ENCODE data around the gene STK10.

The STK10 gene

DNA sequence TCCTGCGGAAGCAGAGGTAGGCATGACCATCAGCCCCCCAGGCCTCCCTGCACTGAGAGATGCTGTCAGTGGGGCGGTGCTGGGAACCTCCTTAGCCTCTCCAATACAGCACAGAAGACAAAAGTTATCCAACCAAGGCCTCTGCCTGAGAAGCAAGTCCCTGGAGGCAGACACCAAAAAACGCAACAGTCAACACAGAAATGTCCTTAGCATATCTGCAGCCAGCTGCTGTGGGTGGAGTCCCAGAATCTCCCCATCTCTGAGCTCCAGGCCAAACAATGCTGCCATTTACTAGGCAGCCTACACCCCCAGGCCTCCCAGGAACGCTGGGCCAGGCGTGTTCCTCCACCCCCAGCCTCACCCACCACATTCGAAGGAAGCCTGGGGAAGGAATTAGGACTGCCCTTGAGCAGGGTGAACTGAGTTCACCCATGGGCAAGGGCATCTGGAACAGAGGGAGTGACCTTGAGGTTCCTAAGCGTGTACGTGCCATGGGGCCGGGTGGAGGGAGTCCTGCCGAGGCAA is 43.7 kb downstream of the STK10 start:
- DNase-seq (ENCODE audit: low read depth in 3 of 3), result no peak

DNA sequence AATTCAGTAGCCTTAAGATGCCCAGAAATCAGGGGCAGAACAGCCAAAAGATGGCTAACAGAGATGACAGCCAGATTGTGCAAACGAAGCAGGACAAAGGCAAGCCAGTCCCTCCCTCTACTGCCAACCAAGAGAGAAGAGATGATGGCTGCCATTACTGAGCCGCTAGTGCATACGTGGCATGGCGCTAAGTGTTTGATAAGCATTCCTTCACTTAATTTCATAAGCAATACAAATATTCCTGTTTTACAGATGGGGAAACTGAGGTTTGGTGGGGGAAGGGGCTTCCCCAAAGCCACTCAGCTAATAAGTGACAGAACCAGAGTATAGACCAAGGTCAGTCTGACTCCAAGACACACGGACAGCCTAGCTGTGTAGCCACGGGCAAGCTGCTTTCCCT is 44.1 kb downstream of the STK10 start:
- no peak for DNase-seq (ENCODE audit: low read depth in 3 of 3)

DNA sequence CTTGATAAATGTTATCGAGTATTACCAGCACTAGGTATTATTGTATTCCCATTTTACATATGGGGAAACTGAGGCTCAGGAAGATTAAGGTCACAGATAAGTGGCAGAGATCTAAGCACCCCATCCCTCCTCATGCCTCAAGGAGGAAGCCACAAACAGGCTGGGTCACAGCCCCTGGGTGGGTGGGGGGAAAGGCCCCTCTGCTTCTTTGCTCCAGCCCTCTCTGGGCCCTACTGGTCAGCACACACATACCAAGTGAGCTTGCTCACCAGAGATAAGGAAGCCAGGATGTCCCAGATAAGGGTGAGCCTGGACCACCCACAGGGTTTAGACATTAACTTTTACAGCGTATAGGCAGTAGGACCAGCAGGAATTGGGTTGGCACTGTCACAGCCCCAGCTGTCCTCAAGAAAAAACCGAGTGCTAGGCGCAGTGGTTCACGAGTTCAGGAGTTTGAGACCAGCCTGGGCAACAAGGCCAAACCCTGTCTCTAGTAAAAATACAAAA is 45.3 kb downstream of the STK10 start:
- DNase-seq (ENCODE audit: low read depth in 3 of 3), result no peak

DNA sequence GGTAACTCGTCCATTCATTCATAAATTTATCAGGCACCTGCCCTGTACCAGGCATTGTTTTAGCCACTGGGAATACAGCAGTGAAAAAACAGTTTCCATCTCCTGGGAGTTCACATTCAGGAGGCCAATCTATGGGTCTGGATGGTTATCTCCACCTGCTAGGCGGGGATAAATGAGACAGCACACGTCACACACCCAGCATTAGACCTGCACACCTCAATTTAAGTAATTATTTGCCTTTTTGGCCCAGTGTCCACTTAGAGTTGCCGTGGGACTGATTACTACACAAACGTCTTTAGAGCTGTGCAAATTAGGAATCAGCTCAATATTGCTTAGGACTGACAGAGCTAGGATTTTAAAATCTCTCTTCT is 46.1 kb downstream of the STK10 start:
- no peak for DNase-seq (ENCODE audit: low read depth in 3 of 3)

DNA sequence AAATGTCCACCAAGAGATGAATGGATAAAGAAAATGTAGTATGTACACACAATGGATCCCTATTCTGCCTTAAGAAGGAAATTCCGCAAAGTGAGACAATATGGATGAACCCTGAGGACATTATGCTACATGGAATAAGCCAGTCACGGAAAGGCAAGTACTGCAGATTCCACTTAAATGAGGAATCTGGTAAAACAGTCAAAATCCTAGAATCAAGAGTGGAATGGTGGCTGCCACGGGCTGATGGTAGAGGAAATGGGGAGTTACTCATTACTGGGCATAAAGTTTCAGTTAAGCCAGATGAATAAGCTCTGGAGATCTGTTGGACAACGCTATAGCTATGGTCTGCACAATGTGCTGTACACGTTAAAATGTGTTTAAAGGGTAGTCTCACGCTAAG is 47.2 kb downstream of the STK10 start:
- no peak for DNase-seq (ENCODE audit: low read depth in 3 of 3)

DNA sequence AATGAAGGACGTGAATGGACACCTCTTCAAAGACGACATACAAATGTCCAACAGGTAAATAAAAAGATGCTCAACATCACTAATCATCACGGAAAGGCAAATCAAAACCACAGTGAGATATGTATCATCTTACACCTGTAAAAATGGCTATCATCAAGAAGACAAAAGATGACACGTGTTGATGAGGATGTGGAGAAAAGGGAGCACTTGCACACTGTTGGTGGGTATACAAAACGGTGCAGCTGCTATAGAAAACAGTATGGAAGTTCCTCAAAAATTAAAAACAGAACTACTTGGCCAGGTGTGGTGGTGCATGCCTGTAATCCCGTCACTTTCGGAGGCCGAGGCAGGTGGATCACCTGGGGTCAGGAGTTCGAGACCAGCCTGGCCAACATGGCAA is 47.9 kb downstream of the STK10 start:
- DNase-seq (ENCODE audit: low read depth in 3 of 3), result no peak

DNA sequence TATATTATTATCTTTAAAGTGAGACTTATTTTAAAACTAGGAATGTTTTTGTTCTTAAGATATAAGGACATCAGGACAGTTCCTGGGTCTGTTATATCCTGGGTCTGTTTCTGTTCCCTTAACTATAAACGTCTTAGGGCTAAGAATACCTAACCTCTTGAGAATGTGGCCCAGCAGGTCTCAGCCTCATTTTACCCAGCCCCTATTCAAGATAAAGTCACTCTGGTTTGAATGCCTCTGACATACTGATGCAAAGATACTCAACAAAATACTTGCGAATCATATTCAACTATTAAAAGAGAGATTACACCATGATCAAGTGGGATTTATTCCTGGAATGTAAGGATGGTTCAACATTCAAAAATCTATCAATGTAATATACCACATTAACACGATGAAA is 51.0 kb downstream of the STK10 start:
- DNase-seq (ENCODE audit: low read depth in 3 of 3), result no peak

DNA sequence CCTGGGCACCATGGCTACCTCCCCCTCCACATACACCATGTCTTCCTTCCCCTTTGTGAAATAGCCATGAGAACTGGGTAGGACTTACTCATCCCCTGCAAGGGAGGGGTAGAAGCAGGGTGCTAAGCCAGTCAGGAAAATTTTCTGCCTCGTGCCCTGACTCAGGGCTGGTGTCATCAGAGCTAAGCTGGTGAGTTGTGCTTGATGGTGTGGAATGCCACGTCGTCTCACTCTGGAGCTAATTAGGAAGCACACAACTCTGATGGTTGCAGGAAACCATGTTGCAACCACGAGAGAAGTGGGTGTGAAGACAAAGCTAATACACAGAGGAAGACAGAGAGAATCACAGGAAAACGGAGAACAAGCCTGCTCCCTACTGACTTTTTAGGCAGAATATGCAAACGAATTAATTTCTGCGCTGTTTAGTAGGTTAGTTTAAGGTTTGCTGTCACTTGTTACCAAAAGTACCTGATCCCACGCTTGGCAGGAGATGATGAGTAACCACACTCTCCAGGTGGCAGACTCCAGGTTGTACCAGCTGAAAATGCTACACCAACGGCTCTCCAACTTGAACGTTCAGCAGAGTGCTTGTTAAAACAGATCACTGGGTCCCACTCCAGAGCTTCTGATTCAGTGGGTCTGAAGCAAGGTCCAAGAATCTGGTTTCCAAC is 54.5 kb downstream of the STK10 start:
- peak in 2 of 3 experiments; percentile 32 to 36 for DNase-seq (ENCODE audit: low read depth in 3 of 3)

DNA sequence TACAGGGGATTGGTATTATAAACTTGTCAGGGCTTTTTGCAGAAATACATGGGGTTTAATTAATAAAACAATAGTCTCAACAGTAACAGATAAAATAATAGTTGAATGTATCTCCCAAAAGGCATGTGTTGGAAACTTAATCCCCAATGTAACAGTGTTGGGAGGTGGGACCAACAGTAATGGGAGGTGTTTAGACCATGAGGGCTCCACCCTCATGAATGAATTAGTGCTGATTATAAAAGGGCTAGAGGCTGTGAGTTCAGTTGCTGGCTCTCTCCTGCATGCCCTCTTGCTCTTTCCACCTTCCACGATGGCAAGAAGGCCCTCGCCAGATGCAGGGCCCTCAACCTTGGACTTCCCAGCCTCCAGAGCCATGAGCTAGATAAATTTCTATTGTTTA is 56.3 kb downstream of the STK10 start:
- DNase-seq (ENCODE audit: low read depth in 3 of 3), result no peak

DNA sequence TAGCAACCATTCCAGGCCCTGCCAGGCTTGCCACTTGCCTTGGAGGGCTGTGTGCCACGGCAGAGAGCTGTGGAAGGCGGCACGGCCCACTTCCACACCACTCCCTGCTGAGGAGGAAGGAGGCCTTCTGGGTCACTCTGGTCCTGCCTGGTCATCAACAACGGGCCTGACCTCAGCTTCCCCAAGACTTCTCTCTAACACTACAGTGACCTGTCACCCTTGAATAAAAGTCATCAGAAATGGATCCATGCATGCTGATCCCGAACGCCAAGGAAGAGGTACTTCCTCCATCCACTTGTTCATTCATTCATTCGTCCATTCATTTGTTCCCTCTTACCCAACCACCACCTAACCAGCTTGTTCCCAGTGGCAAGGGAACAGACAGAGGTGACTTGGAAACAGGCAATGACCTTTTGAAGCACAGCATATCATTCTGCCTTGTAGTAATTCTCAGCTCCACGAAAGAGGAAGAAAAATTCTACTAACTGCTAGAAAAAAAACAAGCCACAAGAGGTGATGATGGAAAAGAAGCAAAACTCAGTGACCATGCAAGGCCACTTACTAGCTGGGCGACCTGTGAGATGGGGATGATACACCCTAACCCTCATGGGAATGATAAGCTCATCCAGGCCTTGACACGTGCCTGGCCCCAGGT is 58.6 kb downstream of the STK10 start:
- DNase-seq (ENCODE audit: low read depth in 3 of 3), result no peak

DNA sequence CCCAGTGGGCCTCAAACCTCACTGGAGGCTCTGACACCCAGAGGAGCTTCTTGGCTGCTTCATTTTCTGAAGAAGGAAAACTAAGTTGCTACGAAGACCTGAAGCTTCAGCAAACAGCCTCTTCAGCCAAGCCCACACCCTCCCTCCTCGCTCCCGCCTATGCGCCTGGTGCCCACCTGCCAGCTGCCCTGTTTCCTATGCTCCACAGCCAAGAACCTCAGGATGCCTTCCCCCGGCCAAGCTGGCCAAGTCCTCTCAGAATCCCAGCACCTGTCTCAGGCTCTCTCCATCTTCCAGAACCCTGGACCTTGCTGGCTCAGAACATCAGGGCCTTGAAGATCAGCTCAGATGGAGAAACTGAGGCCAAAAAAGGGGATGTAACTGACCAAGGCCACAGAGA is 60.4 kb downstream of the STK10 start:
- no peak for DNase-seq (ENCODE audit: low read depth in 3 of 3)

DNA sequence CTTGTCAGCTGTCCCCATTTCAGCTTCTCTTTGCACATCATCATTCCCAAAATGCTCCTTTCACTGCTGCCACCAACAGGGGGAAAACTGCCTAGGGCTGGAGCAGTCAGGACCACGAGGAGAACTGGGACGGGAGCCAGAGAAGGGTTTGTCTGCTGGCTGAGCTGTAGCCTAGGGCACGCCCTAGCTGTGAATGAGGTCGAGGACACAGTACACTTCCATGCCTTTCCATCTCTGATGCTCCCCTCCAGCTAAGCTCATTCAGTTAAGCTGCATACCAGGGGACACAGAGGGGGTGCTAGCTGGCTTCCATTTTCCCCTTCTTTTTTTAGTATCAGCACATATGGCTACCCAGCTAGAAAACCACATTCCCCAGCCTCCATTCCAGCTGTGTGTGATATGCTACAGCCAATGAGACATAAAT is 64.7 kb downstream of the STK10 start:
- no peak for DNase-seq (ENCODE audit: low read depth in 3 of 3)

DNA sequence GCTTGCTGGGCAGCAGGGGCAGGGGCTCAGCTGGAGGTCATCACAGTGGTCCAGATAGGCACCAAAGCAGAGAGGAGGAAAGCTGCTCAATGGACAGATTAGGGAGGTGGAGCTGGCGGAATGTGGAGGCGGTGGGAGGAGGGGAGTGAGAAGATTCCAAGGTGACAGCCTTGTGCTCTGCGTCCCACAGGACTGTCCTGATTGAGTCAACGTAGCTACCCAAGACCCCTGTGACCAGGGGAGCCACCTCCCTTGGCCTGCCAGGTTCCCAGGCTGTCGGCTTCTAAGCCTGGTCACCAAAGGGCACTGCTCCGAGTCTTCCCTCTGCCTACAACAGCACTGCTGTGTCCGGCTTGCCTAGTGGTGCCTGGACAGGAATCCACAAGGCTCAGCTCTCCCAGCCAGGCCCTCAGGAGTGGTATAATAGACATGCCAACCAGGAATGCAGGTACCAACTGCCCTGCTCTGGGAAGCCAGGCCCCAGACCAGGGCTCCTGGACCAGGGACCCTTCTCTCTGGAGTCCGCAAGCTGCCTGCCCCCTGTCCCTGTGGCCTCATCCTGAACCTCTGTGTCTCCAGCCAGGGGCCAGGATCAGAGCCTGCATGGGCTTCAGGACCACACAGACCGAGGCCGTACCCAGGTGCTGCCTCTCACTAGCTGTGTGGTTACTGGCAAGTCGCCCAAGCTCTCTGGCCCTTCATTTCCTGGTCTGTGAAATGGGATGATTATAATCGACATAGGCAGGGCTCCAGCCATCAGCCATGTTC is 67.9 kb downstream of the STK10 start:
- DNase-seq (ENCODE audit: low read depth in 3 of 3), result no peak

DNA sequence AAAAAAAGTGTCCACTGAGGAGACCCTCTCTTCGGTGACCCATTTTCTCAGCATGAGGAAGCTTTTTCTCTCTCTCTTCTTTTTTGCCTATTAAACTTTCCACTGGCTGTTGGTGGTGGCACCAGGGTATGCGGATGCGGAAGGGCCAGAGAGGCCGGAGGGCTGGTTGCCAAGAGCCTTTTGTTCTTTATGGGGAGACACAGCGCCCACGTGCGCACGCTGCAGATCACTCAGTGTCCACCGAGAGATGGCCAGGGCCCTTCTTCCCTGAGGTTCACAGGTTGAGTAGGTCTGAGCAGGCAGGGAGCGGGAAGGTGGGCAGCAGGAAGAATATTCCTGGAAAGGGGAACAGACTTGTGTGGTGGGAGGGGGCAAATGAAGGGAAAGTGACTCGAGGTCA is 69.1 kb downstream of the STK10 start:
- DNase-seq (ENCODE audit: low read depth in 3 of 3), result no peak

DNA sequence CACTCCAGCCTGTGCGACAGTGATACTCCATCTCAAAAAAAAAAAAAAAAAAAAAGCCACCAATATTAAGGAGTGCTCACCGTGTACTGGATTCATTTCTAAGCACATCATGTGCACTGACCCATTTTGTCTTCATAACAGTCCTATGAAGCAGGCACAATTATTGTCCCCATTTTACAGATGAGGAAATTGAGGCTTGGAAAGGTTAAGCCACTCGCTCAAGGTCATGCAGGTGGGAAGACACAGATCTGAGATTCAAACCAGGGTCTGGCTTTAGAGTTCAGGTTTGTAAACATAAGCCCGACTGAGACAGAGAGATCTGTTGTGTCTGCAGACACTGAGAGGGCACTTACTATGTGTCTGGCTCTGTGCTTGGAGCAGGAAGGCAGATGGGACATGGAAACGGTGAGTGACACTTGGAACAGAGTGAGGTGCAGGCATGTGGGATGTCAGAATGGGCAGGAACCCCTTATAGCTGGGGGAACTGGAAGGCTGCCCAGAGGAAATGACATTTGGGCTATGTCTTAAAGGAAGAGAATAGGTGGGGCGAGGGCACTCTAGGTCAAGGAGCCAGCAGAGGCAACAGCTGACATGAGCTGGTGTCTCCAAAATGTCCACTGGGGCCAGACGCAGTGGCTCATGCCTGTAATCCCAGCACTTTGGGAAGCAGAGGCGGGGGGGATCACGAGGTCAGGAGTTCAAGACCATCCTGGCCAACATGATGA is 69.9 kb downstream of the STK10 start:
- no peak for DNase-seq (ENCODE audit: low read depth in 3 of 3)

DNA sequence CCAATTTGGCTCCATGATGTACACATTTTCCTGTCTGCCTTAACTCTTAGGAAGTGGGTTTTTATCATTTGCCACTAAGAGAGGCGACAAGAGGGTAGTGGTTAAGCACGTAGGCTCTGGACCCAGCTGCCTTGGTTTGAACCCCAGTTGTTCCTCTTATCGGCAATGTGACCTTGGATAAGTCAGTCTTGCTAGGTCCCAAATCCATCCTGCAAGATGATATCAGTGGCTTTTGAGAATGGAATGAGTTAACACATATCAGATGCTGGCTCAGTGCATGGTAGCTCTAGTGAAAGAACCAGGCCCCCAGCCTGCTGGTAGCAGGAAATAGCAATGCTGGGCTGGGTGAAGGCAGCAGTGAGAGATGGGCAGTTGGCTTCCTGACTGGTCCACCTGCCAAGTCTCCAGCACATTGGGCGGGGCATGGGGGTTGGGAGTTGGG is 72.5 kb downstream of the STK10 start:
- no peak for DNase-seq (ENCODE audit: low read depth in 3 of 3)

DNA sequence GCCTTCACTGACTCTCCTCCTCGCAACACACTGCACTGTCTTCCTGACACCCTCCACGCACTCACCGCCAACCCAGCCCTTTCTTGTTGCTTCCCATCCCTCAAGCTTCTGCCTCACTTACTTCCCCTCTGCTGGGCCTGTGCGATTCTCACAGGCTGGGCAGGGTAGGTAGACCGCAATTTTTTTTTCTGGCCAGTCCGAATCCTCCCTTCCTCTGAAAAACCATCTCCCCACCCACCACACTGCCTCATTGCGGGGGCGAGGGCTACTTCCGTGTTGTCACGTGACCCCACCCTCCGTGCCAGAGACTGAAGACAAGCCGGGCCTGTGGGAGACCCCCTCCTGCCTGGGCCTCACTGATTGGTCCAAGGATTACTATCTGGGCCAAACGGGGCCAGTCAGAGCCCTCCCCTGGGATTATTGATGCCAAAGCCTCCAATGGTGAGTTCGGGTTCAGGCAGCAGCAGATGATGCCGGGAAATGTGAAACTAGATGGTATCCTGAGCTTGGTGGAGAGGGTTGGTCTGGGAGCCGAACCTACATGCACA is 73.1 kb downstream of the STK10 start:
- DNase-seq (ENCODE audit: low read depth in 3 of 3), result peak; percentile 52 to 56 (median 55)

DNA sequence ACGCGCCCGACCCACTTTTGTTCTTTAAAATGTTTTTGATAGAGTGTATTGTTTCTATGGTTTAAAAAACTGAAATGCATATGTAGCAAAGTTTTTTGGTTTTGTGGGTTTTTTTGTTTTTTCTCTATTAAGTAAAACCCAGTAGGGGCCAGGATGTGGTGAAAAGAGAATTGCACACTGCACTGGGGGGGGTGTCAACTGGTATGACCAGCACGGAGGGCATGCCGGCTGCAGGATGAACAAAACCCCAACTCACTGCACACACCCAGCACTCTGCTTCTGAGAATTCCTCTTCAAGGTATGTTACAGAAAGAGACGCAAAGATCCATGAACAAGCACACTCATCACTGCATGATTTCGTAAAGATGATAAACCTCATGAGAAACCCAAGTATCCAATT is 75.0 kb downstream of the STK10 start:
- peak in 1 of 3 experiments; percentile 46 for DNase-seq (ENCODE audit: low read depth in 3 of 3)

DNA sequence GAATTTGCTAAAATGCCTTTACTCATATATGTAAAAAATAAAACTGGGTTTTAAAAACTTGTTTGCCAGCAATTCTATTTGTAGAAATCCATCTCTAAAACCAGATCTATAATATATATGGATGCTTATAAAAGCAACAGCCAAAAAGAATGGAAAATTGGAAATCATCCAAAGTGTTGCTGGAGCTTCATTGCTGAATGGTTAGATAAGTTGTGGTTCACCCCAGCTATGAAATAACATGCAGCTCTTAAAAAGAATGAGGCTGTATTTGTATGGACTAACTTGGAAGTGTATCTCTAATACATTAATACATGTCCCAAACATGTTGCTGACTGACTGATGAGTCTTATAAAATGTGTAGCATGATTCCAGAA is 76.2 kb downstream of the STK10 start:
- no peak for DNase-seq (ENCODE audit: low read depth in 3 of 3)

DNA sequence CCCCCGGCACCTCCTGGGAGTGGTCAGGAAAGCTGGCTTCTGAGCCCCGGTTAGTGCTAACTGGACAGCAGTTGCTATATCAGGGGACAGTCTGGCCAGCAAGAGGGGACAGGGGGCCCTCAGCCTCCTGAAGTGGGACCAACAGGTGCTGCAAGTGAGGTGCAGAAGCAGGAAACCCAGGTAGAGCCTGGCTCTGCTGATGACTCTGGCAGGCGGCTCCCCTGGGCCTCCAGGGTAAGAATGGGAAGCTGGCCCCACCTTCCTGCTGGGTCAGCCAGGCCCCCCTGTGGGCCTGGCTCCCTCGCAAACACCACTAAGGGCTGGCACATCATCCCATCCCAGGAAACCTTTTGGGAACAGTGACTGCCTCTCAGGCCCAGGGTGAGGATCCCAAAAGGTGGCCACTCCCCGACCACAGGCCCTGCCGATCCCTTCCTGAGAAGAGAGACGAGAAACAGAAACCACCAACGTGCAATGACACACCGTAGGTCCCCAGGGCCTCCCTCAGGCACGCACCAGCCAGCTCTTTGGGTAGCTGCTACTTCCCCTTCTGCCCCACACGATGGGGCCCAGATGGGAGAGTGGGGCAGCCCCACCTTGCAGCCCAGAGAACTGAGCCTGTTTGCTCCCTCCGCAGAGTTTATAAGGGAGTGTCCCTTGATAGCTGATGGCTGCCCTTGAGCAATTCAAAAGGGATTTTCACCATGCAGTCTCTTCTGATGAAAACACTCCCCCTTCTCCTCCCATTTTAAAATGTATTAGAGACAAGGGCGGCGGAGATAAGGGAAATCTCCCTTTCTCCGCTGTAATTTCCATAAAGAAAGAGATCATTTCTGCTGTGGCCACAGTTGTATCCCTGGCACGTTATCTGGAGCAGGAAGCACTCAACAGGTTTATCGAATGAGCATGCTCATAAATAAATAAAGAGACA is 76.8 kb downstream of the STK10 start:
- peak; percentile 55 to 64 (median 59) for DNase-seq (ENCODE audit: low read depth in 3 of 3)

Data from stimulated activated CD4-positive, alpha-beta T cell treated with anti-CD3 and anti-CD28 coated beads, TNF-alpha, amount 100 ng/mL, for 4 hours (primary cell).